NCI-H82 (cell line): ENCODE data around the gene RPL13.

Experiments used
- DNase-seq: peaks from one replicate; lab custom pipeline; 2025; lab: John Stamatoyannopoulos, UW

RPL13 gene

DNA sequence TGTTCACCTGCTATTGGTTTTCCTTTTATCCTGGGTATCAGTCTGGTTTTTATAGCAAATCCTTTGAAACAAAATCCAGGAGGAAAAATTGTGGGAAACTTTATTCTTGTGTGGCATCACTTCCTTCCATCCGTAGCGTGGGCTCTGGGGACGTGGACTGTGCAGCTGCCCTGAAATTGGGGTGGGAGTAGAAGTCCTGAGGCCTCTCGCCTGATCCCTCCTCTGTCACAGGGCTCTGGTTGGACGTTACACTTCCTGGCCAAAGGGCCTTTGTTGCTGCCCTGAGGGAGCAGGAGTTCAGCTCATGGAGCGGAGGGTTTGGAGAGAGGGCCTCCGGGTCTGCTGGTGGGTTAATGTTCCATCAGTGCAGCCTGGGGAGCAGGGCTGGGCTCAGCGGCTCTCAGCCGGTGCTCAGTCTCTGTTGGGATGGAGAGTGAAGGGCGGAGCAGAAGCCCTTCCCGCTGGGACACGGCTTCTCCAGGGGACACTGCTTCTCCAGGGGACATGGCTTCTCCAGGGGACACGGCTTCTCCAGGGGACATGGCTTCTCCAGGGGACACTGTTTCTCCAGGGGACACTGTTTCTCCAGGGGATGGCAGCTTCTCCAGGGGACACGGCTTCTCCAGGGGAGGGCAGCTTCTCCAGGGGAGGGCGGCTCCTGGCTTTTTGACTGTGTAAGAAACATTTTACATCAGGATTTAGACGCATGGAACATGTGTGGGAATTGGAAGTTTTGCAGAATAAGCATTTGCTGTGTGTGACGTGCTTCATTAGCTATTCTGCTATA, 15.2 kb upstream of the RPL13 start:
- no peak for DNase-seq

DNA sequence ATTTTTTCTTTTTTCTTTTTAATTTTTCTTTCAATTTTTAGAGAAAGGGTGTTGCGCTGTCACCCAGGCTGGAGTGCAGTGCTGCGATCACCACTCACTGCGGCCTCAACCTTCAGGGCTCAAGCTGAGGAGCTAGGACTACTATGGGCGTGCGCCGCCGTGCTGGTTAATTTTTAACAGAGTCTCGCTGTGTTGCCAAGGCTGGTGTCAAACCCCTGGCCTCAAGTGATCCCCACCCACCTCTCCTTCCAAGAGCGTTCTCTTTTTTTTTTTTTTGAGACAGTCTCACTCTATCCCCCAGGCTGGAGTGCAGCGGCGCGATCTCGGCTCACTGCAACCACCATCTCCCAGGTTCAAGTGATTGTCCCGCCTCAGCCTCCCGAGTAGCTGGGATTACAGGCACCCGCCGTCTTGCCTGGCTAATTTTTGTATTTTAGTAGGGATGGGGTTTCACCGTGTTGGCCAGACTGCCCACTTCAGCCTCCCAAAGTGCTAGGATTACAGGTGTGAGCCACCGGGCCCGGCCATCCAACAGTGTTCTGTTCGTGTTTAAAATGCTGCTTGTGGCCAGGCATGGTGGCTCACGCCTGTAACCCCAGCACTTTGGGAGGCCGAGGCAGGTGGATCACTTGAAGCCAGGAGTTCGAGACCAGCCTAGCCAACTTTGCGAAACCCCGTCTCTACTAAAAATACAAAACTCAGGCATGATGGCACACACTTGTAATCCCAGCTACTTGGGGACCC, 14.5 kb upstream of the RPL13 start:
- no peak for DNase-seq

GRCh38 chr16:89546781-89547180, 13.7 kb upstream of the RPL13 start:
- DNase-seq, result no peak

DNA sequence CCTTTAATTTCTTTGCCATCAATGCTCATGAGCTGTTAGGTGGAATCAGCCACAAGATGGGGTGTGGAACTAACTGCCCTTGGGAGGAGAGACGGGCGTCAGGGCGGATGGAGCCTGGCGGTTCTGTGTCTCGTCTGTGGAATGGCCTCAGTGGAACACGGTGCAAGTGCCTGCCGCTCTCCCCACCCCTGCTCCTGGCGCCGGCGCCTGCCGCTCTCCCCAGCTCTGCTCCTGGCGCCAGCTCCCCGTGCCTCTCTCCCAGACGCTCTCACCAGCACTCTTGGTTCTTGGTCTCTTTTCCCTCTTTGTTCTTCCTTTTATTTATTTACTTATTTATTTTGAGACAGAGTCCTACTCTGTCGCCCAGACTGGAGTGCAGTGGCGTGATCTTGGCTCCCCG, 13.2 kb upstream of the RPL13 start:
- no peak for DNase-seq

GRCh38 chr16:89547860-89548259, 12.6 kb upstream of the RPL13 start:
- no peak for DNase-seq

DNA sequence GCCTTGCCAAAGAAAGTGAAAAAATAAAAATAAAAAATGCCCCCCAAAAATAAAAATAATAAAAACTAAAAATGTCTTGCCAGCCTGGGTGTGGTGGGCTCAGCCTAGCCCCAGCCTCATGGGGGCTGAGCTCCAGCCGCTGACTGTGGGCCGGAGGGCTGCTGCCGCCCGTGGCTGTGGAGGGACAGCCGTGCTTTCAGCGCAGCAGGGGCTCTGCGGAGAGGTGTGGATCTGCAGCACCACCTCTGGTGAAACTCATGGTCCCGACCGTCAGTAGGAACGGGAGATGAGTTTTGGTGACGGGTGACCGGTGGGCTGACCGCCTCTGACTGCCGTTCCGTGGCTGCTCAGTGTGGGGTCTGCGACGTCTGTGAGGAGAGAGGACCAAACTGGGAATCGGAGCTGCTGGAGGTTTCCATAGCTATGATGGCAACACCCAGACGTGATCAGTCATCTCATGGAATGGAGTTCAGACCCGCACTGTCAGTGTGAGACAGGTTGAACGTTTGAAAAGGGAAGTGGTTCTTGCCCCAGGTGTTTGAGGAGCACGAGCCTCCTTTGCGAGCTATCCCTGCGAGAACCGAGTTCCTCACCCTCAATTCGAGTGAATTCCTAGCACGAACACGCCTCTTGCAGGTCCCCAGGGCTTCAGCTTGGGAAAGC, 12.0 kb upstream of the RPL13 start:
- DNase-seq, result no peak

- DNase-seq, result no peak
Measured at GRCh38 chr16:89549007-89549700, 11.3 kb upstream of the RPL13 start.

DNA sequence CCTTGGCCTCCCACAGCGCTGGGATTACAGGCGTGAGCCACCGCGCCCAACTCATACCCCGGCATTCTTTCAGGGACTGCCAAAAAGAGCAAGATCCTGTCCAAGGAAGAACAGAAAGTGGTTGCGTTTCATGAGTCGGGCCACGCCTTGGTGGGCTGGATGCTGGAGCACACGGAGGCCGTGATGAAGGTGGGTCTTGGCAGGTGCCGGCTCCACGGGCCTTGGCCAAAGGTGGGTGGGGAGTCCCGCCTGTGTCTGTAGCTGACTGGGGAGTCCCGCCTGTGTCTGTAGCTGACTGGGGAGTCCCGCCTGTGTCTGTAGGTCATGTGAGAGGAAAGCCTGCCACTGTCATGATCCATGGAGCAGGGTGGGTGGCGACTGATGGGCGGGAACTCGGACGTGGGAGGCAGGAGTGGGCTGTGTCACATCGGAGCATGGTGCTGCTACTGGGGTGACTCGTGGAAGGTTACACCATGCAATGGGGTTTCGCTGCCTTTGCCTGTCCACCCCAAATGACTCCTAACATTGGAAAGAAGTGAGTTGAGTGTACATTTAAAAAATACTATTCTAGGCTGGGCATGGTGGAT, 10.0 kb upstream of the RPL13 start:
- DNase-seq, result no peak

DNA sequence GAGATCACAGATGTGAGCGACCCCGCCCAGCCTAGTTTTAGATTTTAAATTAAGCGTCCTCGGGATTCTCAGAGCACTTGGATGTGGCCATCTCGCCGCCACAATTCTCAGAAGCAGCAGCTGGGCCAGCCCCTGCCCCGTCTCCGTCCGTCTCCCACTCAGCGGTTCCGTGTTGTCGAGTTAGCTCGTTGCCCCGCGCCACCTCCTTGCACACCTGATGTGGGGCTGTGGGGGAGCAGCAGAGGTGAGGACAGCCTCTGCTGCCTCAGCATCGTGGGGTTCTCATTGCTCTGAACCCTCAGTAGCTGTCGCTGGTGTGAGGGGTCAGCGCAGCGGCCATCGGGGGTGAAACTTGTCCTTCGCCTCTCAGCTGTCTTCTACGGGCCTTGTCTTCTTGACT, 8.2 kb upstream of the RPL13 start:
- no peak for DNase-seq

- no peak for DNase-seq
Measured at GRCh38 chr16:89552913-89553312, 7.6 kb upstream of the RPL13 start.

DNA sequence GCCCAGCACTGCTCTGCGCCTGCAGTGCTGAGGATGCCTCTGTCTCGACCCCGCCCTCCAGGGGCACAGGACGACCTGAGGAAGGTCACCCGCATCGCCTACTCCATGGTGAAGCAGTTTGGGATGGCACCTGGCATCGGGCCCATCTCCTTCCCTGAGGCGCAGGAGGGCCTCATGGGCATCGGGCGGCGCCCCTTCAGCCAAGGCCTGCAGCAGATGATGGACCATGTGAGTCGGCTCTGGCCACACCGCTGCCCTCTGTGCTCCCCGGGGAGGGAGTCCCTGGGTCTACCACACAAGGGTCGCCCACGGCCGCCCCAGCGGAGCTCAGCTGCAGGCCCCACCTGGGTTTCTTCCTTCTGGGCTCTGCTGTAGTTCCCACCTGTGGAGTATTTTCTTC, 6.7 kb upstream of the RPL13 start:
- no peak for DNase-seq

DNA sequence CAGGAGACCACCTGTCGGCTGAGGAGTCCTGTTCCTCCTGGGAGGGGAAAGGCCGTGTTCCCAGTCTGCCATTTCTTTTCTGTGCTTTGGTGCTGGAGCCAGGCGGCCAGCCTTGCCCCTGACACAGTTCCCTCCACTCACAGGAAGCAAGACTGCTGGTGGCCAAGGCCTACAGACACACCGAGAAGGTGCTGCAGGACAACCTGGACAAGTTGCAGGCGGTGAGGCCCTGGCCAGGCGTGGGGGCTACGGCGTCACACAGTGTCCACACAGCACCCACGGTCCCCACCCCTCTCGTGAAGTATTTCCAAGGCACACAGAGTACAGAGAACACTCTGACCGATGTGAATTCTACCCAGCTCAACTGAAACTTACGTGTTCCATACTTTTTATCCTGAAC, 6.1 kb upstream of the RPL13 start:
- no peak for DNase-seq

GRCh38 chr16:89555265-89555664, 5.2 kb upstream of the RPL13 start:
- DNase-seq, result no peak

DNA sequence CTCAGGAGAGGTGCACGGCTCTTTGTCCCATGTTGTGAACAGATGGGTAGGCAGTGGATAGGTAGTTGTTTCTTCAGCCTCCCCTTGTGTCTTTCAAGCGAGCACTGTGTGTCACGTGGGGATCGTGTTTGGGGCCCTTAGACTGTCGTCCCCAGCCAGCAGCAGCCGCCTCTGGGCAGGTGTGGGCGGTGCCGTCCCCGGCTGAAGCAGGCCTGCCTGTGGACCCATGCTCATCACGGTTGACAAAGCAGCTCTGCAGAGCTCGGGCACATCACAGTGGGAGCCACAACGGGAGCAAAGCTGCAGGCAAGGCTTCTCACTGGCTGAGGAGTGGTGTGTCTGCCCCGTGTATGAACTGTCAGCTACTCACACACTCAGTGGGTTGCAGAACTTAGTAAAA, 4.7 kb upstream of the RPL13 start:
- DNase-seq, result no peak

GRCh38 chr16:89556750-89557689, 3.5 kb upstream of the RPL13 start:
- DNase-seq, result peak; percentile 85

- DNase-seq, result no peak
Measured at GRCh38 chr16:89557690-89558490, 2.6 kb upstream of the RPL13 start.

DNA sequence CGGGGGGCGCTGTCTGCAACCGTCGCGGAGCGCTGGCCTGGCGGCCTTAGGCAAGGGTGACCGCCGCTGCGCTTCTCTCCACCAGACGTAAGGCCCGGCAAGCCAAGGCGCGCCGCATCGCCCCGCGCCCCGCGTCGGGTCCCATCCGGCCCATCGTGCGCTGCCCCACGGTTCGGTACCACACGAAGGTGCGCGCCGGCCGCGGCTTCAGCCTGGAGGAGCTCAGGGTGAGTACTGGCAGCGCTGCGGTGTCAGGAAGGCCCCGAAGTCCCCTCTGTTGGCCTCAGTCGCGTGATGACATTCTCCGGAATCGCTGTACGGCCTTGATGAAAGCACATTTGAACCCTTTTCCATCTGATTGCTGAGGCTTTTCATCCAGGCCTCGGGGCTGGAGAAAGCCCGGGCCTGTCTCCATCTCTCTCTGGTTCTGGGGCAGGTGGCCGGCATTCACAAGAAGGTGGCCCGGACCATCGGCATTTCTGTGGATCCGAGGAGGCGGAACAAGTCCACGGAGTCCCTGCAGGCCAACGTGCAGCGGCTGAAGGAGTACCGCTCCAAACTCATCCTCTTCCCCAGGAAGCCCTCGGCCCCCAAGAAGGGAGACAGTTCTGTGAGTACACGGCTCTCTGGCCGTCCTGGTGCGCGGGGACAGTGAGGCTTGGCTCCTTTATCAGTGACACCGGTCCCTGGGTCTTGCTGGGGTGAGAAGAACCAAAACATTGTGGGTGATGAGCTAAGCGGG, 831 bp downstream of the RPL13 start:
- no peak for DNase-seq

DNA sequence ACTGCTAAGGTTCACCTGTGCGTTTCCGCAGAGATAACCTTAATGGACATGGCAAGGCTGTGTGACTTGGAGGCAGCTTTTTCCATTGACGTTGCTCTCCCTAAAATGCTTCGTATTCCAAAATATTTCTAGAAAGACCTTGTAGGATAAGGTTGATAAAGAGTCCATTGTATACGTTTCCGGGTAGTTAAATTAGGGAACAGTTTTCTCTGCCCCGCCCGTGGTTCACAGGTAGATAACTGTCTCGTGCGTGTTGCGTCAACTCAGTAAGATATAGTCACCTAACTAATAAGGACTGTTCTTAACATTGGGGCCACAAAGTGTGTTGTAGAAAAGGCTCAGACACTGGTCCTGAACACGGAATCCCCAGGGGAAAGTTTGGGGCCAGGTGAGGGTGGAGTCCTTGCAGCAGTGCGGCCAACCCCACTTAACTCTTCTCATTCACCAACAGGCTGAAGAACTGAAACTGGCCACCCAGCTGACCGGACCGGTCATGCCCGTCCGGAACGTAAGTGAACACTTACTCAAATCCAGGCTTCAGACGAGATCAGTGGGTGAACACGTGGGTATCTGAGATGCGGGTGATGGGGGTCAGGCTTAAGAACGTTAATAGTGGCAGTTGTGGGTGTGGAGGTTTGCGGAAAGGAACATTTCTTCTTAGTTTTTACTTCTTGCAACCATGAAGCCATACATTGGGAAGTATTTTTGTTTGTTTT, 1.6 kb downstream of the RPL13 start:
- no peak for DNase-seq

DNA sequence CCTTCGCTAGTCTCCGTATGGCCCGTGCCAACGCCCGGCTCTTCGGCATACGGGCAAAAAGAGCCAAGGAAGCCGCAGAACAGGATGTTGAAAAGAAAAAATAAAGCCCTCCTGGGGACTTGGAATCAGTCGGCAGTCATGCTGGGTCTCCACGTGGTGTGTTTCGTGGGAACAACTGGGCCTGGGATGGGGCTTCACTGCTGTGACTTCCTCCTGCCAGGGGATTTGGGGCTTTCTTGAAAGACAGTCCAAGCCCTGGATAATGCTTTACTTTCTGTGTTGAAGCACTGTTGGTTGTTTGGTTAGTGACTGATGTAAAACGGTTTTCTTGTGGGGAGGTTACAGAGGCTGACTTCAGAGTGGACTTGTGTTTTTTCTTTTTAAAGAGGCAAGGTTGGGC, 2.5 kb downstream of the RPL13 start:
- DNase-seq, result no peak
